ENCODE data around the gene DEK. TPM values are rescaled to one million over a fixed set of nuclear protein-coding genes. Genes with fewer than 3 reads are reported as not detected.

Gene DEK
- total RNA-seq, 6 experiments from 2014 or later: 17.8 to 49.2 (median 27.1) TPM

DNA sequence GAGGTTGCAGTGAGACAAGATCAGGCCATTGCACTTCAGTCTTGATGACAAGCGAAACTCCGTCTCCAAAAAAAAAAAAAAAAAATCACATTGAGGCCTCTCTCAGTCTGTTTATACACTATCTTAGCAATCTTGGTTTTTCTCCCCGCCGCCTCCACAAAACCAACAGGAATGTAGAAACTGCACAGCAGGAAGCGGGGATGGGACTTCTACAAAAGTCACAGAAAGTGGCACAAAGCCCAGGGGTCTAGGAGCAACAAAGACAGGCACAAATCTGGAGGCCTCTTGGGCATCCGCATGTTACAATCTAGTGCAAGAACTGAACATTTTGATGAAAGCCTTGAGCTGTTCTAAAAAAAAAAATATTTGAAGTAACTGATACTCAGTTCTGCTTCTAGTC, 60.5 kb downstream of the DEK start:
- Histone ChIP-seq H3K9me3 (no peaks in the 10 kb centered on the region), H3K27me3 (no peaks in the 10 kb centered on the region), H3K4me1 (peaks cover 0 to 15% (median 6%) of the 10 kb centered on the region in 4 donors), H3K4me3 (no peak overlapping the region), H3K36me3 (peaks cover 0 to 20% (median 4%) of the 10 kb centered on the region in 4 donors), H3K27ac (no peak overlapping the region)
- intact Hi-C loops (cut with DNase I): no loop called here
- TF ChIP-seq POLR2A (IDR thresholded peaks at IDR 0.05): no peak
- TF ChIP-seq, protein P1, sequence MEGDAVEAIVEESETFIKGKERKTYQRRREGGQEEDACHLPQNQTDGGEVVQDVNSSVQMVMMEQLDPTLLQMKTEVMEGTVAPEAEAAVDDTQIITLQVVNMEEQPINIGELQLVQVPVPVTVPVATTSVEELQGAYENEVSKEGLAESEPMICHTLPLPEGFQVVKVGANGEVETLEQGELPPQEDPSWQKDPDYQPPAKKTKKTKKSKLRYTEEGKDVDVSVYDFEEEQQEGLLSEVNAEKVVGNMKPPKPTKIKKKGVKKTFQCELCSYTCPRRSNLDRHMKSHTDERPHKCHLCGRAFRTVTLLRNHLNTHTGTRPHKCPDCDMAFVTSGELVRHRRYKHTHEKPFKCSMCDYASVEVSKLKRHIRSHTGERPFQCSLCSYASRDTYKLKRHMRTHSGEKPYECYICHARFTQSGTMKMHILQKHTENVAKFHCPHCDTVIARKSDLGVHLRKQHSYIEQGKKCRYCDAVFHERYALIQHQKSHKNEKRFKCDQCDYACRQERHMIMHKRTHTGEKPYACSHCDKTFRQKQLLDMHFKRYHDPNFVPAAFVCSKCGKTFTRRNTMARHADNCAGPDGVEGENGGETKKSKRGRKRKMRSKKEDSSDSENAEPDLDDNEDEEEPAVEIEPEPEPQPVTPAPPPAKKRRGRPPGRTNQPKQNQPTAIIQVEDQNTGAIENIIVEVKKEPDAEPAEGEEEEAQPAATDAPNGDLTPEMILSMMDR (IDR thresholded peaks at IDR 0.05): no peak
- DNase-seq (no peak), ATAC-seq (no peak)
- WGBS (ENCODE audit: insufficient coverage, low coverage, low lambda C conversion rate, missing lambda C conversion rate): 94% methylated on average over 4 of the region's 6 CpGs

DNA sequence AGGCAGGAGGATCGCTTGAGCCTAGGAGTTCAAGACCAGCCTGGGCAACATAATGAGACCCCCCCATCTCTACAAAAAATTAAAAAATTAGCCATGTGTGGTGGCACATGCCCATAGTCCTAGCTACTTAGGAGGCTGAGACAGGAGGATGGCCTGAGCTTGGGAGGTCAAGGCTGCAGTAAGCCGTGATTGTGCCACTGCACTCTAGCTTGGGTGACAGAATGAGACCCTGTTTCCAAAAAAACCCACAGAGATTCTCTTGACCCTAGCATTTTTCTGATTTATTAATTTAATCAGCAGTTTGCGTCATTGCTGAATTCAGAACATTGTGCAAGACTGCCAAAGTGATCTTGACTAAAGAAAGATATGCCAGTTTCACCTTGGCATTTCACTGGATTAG, 72.3 kb downstream of the DEK start:
- ATAC-seq: no peak
- H3K27me3 ChIP-seq: no peaks in the 10 kb centered on the region
- H3K27ac ChIP-seq: no peak overlapping the region
- DNase-seq: no peak
- TF ChIP-seq, protein P1 (IDR thresholded peaks at IDR 0.05): no peak
- no peak for TF ChIP-seq POLR2A (IDR thresholded peaks at IDR 0.05)
- H3K4me1 ChIP-seq: no peaks in the 10 kb centered on the region
- H3K4me3 ChIP-seq: no peak overlapping the region
- H3K9me3 ChIP-seq: no peaks in the 10 kb centered on the region
- peaks cover 0 to 10% (median 0%) of the 10 kb centered on the region in 4 donors for H3K36me3 ChIP-seq
- WGBS (ENCODE audit: insufficient coverage, low coverage, low lambda C conversion rate, missing lambda C conversion rate): 87% methylated on average over 3 of the region's 3 CpGs
- intact Hi-C loops (cut with DNase I): no loop called here

DNA sequence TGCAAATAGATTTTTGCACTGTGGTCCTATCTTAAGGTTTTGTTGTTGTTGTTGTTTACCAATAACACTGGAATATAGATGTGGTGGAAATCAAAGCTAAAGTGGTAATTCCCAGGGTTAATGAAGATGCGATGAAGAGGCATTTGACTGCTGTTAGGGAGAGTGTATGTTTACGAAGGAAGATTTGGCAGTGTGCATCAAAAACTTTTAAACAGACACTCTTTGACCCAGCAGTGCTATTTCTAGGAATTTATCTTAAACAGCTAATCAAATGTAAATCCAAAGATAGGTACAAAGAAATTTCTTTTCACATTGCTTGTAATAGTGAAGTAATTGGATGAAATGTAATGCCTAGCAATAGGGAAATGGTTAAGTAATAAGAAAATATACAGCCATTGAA, 75.1 kb downstream of the DEK start:
- 50% methylated on average over 2 of the region's 2 CpGs for WGBS (ENCODE audit: insufficient coverage, low coverage, low lambda C conversion rate, missing lambda C conversion rate)
- H3K4me1 ChIP-seq: peaks cover 0 to 6% (median 0%) of the 10 kb centered on the region in 4 donors

DNA sequence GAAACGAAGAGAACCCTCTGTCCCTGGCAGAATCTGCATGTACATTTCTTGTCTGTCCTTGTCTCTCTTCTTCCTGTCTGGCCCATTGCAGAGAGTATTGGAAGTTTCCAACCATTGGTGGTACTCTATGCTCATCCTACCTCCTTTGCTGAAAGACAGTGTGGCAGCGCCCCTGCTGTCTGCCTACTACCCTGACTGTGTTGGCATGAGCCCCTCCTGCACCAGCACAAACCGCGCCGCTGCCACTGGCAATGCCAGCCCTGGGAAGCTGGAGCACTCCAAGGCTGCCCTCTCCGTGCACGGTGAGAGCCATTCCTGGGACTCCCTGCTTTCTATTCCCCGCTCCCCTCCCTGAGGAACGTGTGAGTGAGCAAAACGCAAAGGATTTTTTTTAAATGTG, 76.6 kb downstream of the DEK start:
- intact Hi-C loops (cut with DNase I): no loop called here
- H3K27me3 ChIP-seq: no peaks in the 10 kb centered on the region
- H3K36me3 ChIP-seq: peaks cover 0 to 9% (median 0%) of the 10 kb centered on the region in 4 donors
- no peak for ATAC-seq
- H3K9me3 ChIP-seq: no peaks in the 10 kb centered on the region
- no peak overlapping the region for H3K27ac ChIP-seq
- peaks cover 0 to 6% (median 0%) of the 10 kb centered on the region in 4 donors for H3K4me1 ChIP-seq
- TF ChIP-seq, protein P1 (IDR thresholded peaks at IDR 0.05): no peak
- TF ChIP-seq POLR2A (IDR thresholded peaks at IDR 0.05): no peak
- no peak for DNase-seq
- 88% methylated on average over 7 of the region's 10 CpGs for WGBS (ENCODE audit: insufficient coverage, low coverage, low lambda C conversion rate, missing lambda C conversion rate)
- no peak overlapping the region for H3K4me3 ChIP-seq

More for the DNA sequence above, 75.1 kb downstream of the DEK start:
- Histone ChIP-seq H3K4me3 (no peak overlapping the region), H3K27ac (no peak overlapping the region), H3K36me3 (peaks cover 0 to 9% (median 0%) of the 10 kb centered on the region in 4 donors), H3K27me3 (no peaks in the 10 kb centered on the region), H3K9me3 (no peaks in the 10 kb centered on the region)
- intact Hi-C loops (cut with DNase I): no loop called here
- ATAC-seq: no peak
- TF ChIP-seq POLR2A (IDR thresholded peaks at IDR 0.05): no peak
- TF ChIP-seq, protein P1 (IDR thresholded peaks at IDR 0.05): no peak
- DNase-seq: no peak
